ENCODE data around the gene ACP5.

Gene ACP5

DNA sequence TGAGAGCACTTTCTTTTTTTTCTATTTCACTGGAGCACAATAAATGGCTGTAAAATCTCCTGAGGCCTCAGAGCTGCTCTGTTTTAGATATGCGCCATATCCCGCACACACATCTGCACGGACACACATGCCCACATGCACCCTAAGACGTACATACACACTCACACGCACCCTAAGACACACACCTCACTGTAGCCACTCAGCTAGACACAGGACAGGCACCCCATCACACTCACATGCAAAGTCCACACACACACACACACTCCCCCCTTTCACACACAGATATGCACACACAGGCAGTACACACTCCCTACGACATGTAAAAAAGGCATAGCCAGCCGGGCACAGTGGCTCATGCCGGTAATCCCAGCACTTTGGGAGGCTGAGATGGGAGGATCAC lies 27.2 kb downstream of the ACP5 start:
- H3K4me3 ChIP-seq (ENCODE audit: low read depth, low read length): no peak overlapping the region
- no peak overlapping the region for H3K27ac ChIP-seq (ENCODE audit: extremely low read depth, low read depth, low read length)
- H3K9me3 ChIP-seq (ENCODE audit: control insufficient read depth, insufficient read depth, low read depth, low read length): no peaks in the 10 kb centered on the region
- no peaks in the 10 kb centered on the region for H3K4me1 ChIP-seq (ENCODE audit: control insufficient read depth, insufficient read depth, low read length)
- TF ChIP-seq ZNF23 (tag by site-specific recombination; IDR thresholded peaks at IDR 0.05; ENCODE audit: borderline replicate concordance): no peak
- 0 out of 2 replicates have a peak, but pooled peaks have one; percentile 15 for TF ChIP-seq ZNF600 (tag by site-specific recombination; IDR thresholded peaks at IDR 0.05)
- POLR2A ChIA-PET: interaction anchor here (0.7 kb wide), 1 partner anchor 11 kb away, joined by 3 read pairs; no protein-coding TSS in a partner anchor
- H3K36me3 ChIP-seq (ENCODE audit: control insufficient read depth in 2 of 2, insufficient read depth in 1 of 2, low read length in 2 of 2): peaks cover 0 to 31% of the 10 kb centered on the region in 2 experiments; a peak in 2 of 3 replicates
- CTCF ChIA-PET: interaction anchor here (0.9 kb wide), 1 partner anchor 14 kb away, joined by 4 read pairs; no protein-coding TSS in a partner anchor

DNA sequence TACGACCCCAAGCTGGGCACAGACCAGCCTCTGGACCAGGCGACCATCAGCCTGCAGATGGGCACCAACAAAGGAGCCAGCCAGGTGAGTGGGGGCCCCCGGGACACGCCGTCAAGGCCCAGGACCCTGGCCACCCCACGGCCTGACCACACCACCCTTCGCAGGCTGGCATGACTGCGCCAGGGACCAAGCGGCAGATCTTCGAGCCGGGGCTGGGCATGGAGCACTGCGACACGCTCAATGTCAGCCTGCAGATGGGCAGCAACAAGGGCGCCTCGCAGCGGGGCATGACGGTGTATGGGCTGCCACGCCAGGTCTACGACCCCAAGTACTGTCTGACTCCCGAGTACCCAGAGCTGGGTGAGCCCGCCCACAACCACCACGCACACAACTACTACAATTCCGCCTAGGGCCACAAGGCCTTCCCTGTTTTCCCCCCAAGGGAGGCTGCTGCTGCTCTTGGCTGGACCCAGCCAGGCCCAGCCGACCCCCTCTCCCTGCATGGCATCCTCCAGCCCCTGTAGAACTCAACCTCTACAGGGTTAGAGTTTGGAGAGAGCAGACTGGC lies 28.0 kb downstream of the ACP5 start:
- H3K27ac ChIP-seq (ENCODE audit: extremely low read depth, low read depth, low read length): no peak overlapping the region
- H3K36me3 ChIP-seq (ENCODE audit: control insufficient read depth in 2 of 2, insufficient read depth in 1 of 2, low read length in 2 of 2): peaks cover 0 to 26% of the 10 kb centered on the region in 2 experiments; a peak in 2 of 3 replicates
- H3K4me1 ChIP-seq (ENCODE audit: control insufficient read depth, insufficient read depth, low read length): no peaks in the 10 kb centered on the region
- ChIA-PET POLR2A (interaction anchor here (1.6 kb wide), 1 partner anchor 9 kb away, joined by 6 read pairs; the partner anchor contains the start of gene ELOF1), CTCF (interaction anchor here (0.5 kb wide), 1 partner anchor 11 kb away, joined by 3 read pairs; no protein-coding TSS in a partner anchor)
- H3K4me3 ChIP-seq (ENCODE audit: low read depth, low read length): no peak overlapping the region
- H3K9me3 ChIP-seq (ENCODE audit: control insufficient read depth, insufficient read depth, low read depth, low read length): no peaks in the 10 kb centered on the region
- TF ChIP-seq TRIM28 (IDR thresholded peaks at IDR 0.05; ENCODE audit: borderline replicate concordance, low read length) (no peak), HIC1 (tag by site-specific recombination; IDR thresholded peaks at IDR 0.05) (peak; percentile 45; the same call in 1 of the 2 replicates)

DNA sequence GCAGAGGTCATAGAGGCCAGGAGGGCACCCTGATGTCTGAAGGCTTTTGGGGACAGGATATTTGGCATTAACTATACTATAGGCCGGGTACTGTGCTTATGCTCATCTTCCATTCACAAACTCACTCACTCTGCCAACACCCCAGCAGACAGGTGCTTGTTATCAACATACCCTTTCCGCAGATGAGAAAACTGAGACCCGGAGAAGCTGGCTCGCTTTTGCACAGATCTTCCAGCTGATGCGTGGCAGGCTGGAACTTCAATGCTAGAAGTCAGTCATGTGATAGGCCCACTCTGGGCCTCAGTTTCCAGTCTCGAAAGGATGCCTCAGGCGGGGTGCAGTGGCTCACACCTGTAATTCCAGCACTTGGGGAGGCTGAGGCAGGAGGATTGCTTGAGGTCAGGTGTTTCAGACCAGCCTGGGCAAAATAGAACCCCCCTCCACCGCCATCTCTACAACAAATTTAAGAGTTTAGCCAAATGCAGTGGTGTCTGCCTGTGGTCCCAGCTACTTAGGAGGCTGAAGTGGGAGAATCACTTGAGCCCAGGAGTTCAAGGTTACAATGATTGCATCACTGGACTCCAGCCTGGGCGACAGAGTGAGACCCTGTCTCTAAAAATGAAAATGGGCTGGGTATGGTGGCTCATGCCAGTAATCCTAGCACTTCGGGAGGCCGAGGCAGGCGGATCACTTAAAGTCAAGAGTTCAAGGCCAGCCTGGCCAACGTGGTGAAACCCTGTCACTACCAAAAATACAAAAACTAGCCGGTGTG lies 29.3 kb downstream of the ACP5 start:
- no peak for TF ChIP-seq ZBTB49 (tag by site-specific recombination; IDR thresholded peaks at IDR 0.05; ENCODE audit: low read depth)
- no peak for TF ChIP-seq MZF1 (tag by site-specific recombination; IDR thresholded peaks at IDR 0.05; ENCODE audit: borderline replicate concordance)
- TF ChIP-seq, protein P1, sequence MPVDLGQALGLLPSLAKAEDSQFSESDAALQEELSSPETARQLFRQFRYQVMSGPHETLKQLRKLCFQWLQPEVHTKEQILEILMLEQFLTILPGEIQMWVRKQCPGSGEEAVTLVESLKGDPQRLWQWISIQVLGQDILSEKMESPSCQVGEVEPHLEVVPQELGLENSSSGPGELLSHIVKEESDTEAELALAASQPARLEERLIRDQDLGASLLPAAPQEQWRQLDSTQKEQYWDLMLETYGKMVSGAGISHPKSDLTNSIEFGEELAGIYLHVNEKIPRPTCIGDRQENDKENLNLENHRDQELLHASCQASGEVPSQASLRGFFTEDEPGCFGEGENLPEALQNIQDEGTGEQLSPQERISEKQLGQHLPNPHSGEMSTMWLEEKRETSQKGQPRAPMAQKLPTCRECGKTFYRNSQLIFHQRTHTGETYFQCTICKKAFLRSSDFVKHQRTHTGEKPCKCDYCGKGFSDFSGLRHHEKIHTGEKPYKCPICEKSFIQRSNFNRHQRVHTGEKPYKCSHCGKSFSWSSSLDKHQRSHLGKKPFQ (tag by site-specific recombination; IDR thresholded peaks at IDR 0.05): no peak
- TF ChIP-seq BCL11A (tag by site-specific recombination; IDR thresholded peaks at IDR 0.05; ENCODE audit: low read depth): no peak
- no peak for TF ChIP-seq ZNF792 (tag by site-specific recombination; IDR thresholded peaks at IDR 0.05)
- no peak for TF ChIP-seq GFI1B (tag by site-specific recombination; IDR thresholded peaks at IDR 0.05)
- no peak for TF ChIP-seq TSHZ1 (tag by site-specific recombination; IDR thresholded peaks at IDR 0.05; ENCODE audit: borderline replicate concordance)
- TF ChIP-seq, protein P2, sequence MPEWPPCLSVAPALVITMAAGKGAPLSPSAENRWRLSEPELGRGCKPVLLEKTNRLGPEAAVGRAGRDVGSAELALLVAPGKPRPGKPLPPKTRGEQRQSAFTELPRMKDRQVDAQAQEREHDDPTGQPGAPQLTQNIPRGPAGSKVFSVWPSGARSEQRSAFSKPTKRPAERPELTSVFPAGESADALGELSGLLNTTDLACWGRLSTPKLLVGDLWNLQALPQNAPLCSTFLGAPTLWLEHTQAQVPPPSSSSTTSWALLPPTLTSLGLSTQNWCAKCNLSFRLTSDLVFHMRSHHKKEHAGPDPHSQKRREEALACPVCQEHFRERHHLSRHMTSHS (tag by site-specific recombination; IDR thresholded peaks at IDR 0.05): no peak
- no peak for TF ChIP-seq ZXDB (tag by site-specific recombination; IDR thresholded peaks at IDR 0.05)
- POLR2A ChIA-PET: interaction anchor here (0.5 to 2.6 kb wide), 3 partner anchors 10 to 21 kb away, joined by 3 to 9 read pairs (median 6); partner anchors contain the start of gene ELOF1

More for the DNA sequence above, 29.3 kb downstream of the ACP5 start:
- Histone ChIP-seq H3K4me3 (ENCODE audit: low read depth, low read length) (no peak overlapping the region), H3K9me3 (ENCODE audit: control insufficient read depth, insufficient read depth, low read depth, low read length) (no peaks in the 10 kb centered on the region), H3K4me1 (ENCODE audit: control insufficient read depth, insufficient read depth, low read length) (no peaks in the 10 kb centered on the region), H3K36me3 (ENCODE audit: control insufficient read depth in 2 of 2, insufficient read depth in 1 of 2, low read length in 2 of 2) (peaks cover 0 to 12% of the 10 kb centered on the region in 2 experiments; a peak in 2 of 3 replicates), H3K27ac (ENCODE audit: extremely low read depth, low read depth, low read length) (no peak overlapping the region)
- CTCF ChIA-PET: no interaction called here
